C4-2B (cell line): ENCODE data around the gene TIMM8A.
A peak's percentile ranks its signal among the peaks of the same experiment; 100 is the strongest.

ENCODE experiments used
- H3K27ac ChIP-seq: fragments of 450-650 bp; 2 replicates; pipeline ENCODE4 v1.5.1; 2017
- ZFX ChIP-seq: fragments of 450-650 bp; IDR thresholded peaks from 2 replicates; pipeline ENCODE4 v1.6.1; 2017
- TF ChIP-seq, protein P1 (sequence below): fragments of 450-650 bp; conservative IDR thresholded peaks from 2 replicates; pipeline ENCODE4 v1.5.1; 2017; ENCODE audit warnings: mild to moderate bottlenecking

Gene TIMM8A, protein sequence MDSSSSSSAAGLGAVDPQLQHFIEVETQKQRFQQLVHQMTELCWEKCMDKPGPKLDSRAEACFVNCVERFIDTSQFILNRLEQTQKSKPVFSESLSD

DNA sequence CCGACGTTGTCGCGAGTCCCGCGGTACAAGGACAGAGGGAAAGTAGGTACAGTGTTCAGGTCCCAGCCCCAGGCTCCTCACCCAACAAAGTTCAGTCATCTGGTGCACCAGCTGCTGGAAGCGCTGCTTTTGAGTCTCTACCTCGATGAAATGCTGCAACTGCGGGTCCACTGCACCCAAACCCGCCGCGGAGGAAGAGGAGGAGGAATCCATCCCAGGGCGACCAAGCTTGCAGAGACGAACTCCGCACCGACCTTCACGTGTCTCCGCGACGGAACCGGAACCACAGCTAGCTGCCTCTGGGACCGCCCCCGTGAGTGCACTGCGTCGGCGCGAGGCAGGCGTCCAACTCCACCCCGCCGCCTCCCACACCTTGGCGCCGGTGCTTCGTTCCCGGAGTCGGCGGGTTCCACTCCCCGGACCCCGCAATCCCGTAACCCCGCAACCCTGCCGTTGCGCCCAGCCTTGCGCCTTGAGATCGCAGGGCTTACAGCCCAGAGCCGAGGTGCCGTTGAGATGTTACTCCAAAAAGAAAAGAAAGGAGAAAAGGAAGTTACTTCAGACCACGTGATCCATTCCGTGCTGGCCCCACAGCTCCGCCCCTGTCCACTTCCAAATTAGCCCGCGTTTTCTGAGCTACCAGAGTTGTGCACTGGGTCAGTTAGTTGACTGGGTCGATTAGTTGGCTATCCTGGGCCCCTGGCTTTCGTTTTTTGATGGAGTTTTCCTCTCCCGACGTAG lies at the start of gene TIMM8A:
Gene TIMM8A, minus strand, starts transcription at position 291 of the 741 bp plus-strand sequence. Its CDS starts 78 bp downstream, at position 213.
- TF ChIP-seq, protein P1, sequence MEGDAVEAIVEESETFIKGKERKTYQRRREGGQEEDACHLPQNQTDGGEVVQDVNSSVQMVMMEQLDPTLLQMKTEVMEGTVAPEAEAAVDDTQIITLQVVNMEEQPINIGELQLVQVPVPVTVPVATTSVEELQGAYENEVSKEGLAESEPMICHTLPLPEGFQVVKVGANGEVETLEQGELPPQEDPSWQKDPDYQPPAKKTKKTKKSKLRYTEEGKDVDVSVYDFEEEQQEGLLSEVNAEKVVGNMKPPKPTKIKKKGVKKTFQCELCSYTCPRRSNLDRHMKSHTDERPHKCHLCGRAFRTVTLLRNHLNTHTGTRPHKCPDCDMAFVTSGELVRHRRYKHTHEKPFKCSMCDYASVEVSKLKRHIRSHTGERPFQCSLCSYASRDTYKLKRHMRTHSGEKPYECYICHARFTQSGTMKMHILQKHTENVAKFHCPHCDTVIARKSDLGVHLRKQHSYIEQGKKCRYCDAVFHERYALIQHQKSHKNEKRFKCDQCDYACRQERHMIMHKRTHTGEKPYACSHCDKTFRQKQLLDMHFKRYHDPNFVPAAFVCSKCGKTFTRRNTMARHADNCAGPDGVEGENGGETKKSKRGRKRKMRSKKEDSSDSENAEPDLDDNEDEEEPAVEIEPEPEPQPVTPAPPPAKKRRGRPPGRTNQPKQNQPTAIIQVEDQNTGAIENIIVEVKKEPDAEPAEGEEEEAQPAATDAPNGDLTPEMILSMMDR: no peak
- TF ChIP-seq ZFX: no peak
- peak within 1 kb of the TSS; percentile 97 for H3K27ac ChIP-seq

DNA sequence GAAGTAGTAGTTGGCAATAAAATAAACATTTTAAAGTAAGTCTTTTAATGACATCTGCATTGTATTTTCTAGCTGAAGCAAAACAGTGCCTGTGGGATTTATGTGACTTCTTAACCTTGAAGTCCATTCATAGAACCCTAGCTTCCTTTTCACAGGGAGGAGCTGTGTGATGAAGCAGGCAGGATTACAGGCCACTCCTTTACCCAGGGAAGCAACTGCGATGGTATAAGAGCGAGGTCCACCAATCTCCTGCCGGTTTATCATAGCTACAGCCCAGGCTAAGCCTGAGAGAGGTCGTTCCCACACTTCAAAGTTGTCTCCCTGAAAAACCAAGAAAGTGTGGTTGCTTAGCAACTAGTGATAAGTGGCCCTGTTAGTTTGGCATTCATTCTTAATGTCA lies 49.2 kb upstream of the TIMM8A start:
- H3K27ac ChIP-seq: no peak overlapping the region
- no peak for TF ChIP-seq ZFX
- TF ChIP-seq, protein P1: no peak

DNA sequence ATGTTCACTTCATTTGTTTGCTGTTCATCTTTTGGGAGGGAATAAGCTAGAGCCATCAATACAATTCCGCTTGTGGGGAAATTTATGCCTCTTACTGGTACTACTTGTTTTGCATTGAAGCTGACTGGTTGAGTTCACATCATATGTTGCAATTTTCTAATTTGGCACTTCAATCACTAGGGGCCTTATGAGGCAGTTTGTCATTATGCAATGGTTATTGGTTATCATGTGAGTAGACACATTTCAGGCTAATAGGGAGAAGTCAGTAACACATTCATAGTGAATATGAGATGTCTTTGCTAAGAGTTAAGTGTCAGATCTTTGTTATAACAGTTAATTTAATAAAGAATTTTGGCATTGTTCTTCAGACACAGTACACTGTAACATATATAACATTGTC lies 47.2 kb upstream of the TIMM8A start:
- no peak overlapping the region for H3K27ac ChIP-seq
- no peak for TF ChIP-seq ZFX
- TF ChIP-seq, protein P1: no peak

DNA sequence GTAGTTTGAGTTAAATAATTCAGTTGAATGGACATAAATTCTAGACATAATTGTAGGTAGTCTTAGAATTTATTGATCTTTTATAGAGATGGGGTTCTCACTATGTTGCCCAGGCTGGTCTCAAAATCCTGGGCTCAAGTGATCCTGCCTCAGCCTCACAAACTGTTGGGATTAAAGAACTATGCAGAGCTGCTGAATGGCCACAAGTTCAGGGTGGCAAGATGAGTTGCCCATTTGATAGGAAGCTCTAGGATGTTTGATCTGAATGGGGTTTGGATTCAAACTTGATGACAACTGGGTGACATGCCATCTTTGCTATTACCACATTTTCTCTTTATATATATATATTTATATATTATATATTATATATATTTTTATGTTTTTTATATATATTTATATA lies 45.8 kb upstream of the TIMM8A start:
- no peak overlapping the region for H3K27ac ChIP-seq
- TF ChIP-seq, protein P1: no peak
- no peak for TF ChIP-seq ZFX

DNA sequence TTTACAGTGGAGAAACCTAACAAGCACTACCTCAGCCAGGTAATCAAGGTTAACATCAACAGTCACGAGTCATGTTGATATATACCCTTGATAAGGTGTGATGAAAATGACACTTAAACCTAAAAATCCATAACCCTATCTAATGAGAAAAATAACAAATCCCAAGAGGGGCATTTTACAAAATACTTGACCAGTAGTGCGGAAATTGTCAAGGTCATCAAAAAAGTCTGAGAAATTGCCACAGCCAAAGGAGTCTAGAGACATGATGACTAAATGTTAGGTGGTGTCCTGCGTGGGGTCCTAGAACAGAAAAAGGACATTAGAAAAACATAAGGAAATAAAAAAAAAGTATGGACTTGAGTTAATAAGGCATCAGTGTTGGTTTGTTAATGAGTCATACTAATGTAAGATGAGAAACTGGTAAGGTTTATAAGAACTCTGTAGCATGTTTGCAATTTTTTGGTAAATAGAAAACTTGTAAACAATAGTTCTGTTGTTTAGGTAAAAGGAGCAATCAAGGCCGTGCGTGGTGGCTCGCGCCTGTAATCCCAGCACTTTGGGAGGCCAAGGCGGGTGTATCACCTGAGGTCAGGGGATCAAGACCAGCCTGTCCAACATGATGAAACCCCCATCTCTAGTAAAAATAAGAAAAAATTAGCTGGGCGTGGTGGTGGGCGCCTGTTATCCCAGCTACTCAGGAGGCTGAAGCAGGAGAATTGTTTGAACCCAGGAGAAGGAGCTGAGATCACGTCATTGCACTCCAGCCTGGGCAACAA lies 45.2 kb upstream of the TIMM8A start:
- TF ChIP-seq, protein P1: no peak
- no peak for TF ChIP-seq ZFX
- no peak overlapping the region for H3K27ac ChIP-seq

DNA sequence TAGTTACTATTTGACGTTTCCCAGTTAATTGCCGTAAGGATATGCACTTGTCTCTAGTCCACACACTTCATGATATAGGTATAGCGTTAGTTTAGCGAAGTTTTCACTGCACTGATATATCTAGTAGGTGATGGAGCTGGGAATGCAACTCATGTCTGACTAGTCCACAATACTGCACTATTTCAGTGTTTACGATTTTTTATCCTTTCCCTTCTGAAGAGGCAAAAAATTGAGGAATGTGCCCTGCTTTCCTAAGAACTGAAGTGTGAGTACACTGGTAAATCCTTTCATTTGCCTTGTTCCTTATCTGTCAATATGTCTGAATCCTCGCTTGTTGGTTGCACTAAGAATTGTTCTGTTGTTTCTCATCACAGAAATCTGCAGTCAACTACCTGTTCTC lies 43.3 kb upstream of the TIMM8A start:
- H3K27ac ChIP-seq: peak overlapping the region; percentile 87; the same call in 1 of the 2 replicates

More for the DNA sequence above, 43.3 kb upstream of the TIMM8A start:
- no peak for TF ChIP-seq ZFX
- TF ChIP-seq, protein P1: no peak
